NCI-H146 treated with DMSO at 0.1 percent for 48 hours (cell line): Measurements from ENCODE around the gene CCDC183.
"Not testable (repeated sequence)": the region's sequence is repeated elsewhere in the genome, so short reads cannot be mapped to it uniquely, and the experiment has no call there.

Experiments used
- DNase-seq: peaks from one replicate; lab custom pipeline; 2025; ENCODE audit not compliant: unreplicated experiment; lab: John Stamatoyannopoulos, UW

Gene CCDC183

GRCh38 chr9:136784249-136784996 lies 11.7 kb upstream of the CCDC183 start:
- no peak for DNase-seq

- DNase-seq: no peak
Observed at GRCh38 chr9:136784997-136785361, 11.2 kb upstream of the CCDC183 start.

GRCh38 chr9:136785565-136786355 lies 10.4 kb upstream of the CCDC183 start:
- not testable (repeated sequence) for DNase-seq

- DNase-seq: no peak
Observed at GRCh38 chr9:136786451-136786850, 9.7 kb upstream of the CCDC183 start.

- DNase-seq: not testable (repeated sequence)
Observed at GRCh38 chr9:136786983-136787382, 9.2 kb upstream of the CCDC183 start.

GRCh38 chr9:136787690-136788400 lies 8.3 kb upstream of the CCDC183 start:
- DNase-seq: peak; percentile 47

GRCh38 chr9:136788644-136789522 lies 7.3 kb upstream of the CCDC183 start:
- DNase-seq: not testable (repeated sequence)

- no peak for DNase-seq
Observed at GRCh38 chr9:136789523-136789937, 6.6 kb upstream of the CCDC183 start.

GRCh38 chr9:136790640-136791515 lies 5.3 kb upstream of the CCDC183 start, which contains the start of gene TMEM141:
TSS of gene TMEM141 (plus strand) at chr9:136791344. CDS start at chr9:136791371, 27 bp downstream.
- peak; percentile 98 for DNase-seq

- DNase-seq: peak; percentile 39
Observed at GRCh38 chr9:136791516-136792276, 4.4 kb upstream of the CCDC183 start.

- DNase-seq: no peak
Observed at GRCh38 chr9:136792321-136793085, 3.6 kb upstream of the CCDC183 start.

GRCh38 chr9:136793086-136793946 lies 2.8 kb upstream of the CCDC183 start:
- no peak for DNase-seq

GRCh38 chr9:136794281-136794999 lies 1.7 kb upstream of the CCDC183 start:
- no peak for DNase-seq

GRCh38 chr9:136795000-136795348 lies 1.2 kb upstream of the CCDC183 start:
- DNase-seq: no peak

- DNase-seq: not testable (repeated sequence)
Observed at GRCh38 chr9:136796775-136797347, 723 bp downstream of the CCDC183 start.

GRCh38 chr9:136798708-136799078 lies 2.6 kb downstream of the CCDC183 start:
- no peak for DNase-seq
